NK-92 (cell line): ENCODE measurements around the gene SPIN1.

ENCODE experiments used
- DNase-seq: peaks from one replicate; lab custom pipeline; 2025; ENCODE audit not compliant: unreplicated experiment; lab: John Stamatoyannopoulos, UW

SPIN1 gene

GRCh38 chr9:88433583-88434255, 45.5 kb downstream of the SPIN1 start:
- DNase-seq = no peak

- DNase-seq = no peak
These were observed 47.1 kb downstream of the SPIN1 start for GRCh38 chr9:88435336-88435735.

- no peak for DNase-seq
These were observed 48.1 kb downstream of the SPIN1 start for GRCh38 chr9:88436379-88436778.

GRCh38 chr9:88437210-88438146, 49.2 kb downstream of the SPIN1 start:
- no peak for DNase-seq

GRCh38 chr9:88438811-88439210, 50.6 kb downstream of the SPIN1 start:
- DNase-seq = no peak

GRCh38 chr9:88441301-88442007, 53.2 kb downstream of the SPIN1 start:
- no peak for DNase-seq

- DNase-seq = no peak
These were observed 55.4 kb downstream of the SPIN1 start for GRCh38 chr9:88443480-88444113.

- no peak for DNase-seq
These were observed 58.5 kb downstream of the SPIN1 start for GRCh38 chr9:88446728-88447127.

- no peak for DNase-seq
These were observed 59.2 kb downstream of the SPIN1 start for GRCh38 chr9:88447431-88447830.

GRCh38 chr9:88451160-88451559, 62.9 kb downstream of the SPIN1 start:
- no peak for DNase-seq

- DNase-seq = no peak
These were observed 70.6 kb downstream of the SPIN1 start for GRCh38 chr9:88458716-88459465.

GRCh38 chr9:88460587-88461332, 72.5 kb downstream of the SPIN1 start:
- DNase-seq = no peak

GRCh38 chr9:88462191-88462590, 73.9 kb downstream of the SPIN1 start:
- no peak for DNase-seq

GRCh38 chr9:88464851-88465250, 76.6 kb downstream of the SPIN1 start:
- no peak for DNase-seq

- no peak for DNase-seq
These were observed 80.0 kb downstream of the SPIN1 start for GRCh38 chr9:88468226-88468625.

GRCh38 chr9:88476491-88477271, 88.4 kb downstream of the SPIN1 start:
- no peak for DNase-seq

- no peak for DNase-seq
These were observed 89.1 kb downstream of the SPIN1 start for GRCh38 chr9:88477300-88477751.

GRCh38 chr9:88478246-88478645, 90.0 kb downstream of the SPIN1 start:
- no peak for DNase-seq

- no peak for DNase-seq
These were observed 93.7 kb downstream of the SPIN1 start for GRCh38 chr9:88481933-88482332.
